GM19455 (cell line): Measurements from ENCODE around the gene DHX8.
A peak's percentile ranks its signal among the peaks of the same experiment; 100 is the strongest.
"Not testable (repeated sequence)": the region's sequence is repeated elsewhere in the genome, so short reads cannot be mapped to it uniquely, and the experiment has no call there.

Experiments used
- ATAC-seq: cut with Tn5 transposase; IDR thresholded peaks from one replicate; pipeline ENCODE4 v1.9.1; 2021; ENCODE audit not compliant: unreplicated experiment

DHX8 gene

DNA sequence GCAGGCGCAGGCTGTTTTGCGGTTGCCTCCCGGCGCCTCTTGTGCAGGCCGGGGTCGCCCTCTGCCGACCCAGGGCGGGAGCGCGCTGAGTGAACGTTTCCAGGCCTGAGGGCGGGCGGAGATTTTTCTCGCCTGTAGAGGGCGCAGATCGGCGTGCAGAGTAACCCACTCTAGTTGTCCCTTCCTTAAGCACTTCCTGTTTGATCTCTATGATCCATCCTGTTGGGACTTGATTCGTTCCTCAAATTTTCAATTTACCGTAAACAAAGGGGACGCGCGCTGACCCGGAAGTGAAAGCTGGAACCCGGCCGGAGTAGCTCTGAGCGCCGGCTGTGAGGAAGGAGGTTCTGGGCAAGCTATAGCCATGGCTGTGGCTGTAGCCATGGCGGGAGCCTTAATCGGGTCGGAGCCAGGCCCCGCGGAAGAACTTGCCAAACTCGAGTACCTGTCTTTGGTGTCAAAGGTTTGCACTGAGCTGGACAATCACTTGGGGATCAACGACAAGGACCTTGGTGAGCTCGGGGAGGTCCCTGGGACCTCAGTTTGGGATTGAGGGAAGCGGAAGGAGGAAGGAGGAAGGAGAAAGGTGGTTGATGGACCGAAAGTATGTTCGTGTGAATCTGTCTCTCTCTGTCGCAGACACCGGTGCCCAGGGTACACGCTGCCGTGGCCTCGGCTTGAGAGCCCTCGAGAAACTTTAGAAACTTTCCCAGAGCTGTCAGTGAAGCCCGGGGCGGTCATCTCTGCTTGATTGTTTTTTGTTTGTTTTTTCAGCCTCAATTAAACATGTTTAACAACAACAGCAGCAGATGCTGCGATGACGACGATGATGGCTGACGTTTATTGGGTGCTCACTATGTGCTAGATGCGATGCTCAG lies at the start of gene DHX8:
Gene DHX8 (plus strand): TSS at position 302 of the 878 bp plus-strand sequence. CDS start 63 bp downstream, at position 365.
- peak; percentile 86 for ATAC-seq

DNA sequence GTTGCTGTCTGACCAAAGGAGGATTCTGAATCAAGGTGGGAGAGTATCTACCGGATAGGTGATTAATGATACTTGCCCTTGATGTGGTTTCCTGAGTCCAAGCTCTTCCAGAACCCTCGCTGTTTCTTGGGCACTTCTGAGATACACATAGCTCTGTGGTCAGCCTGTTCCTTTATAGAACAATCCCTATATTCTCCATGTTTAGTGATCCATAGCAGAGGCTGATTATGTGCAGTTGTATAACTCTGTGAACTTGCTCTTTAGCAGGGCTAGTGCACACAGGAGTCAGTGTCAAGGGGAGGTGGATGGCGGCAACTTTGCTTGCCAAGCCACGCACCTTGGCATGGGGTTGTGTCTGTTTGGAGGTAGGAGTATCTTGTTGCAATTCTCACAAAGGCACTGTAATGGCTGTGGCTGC lies 48.9 kb upstream of the DHX8 start:
- ATAC-seq, result no peak

GRCh38 chr17:43437756-43438155 lies 46.0 kb upstream of the DHX8 start:
- ATAC-seq, result no peak

DNA sequence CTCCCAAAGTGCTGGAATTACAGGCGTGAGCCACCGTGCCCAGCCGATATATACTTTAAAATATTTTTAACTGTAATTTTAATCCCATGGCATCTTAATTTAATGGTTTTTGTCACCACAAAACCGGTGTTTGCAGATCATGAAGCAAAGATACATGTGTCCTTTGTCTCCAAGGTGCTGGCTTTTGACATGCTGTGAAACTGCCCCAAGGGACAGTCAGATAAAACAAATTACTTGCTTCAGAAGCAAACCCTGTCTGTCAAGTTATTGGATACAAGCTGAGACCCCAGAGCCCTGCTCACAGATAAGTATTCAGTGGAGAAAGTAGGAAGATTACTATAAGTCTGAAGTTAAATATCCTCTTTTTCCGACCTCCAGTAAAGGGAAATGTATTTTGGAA lies 45.1 kb upstream of the DHX8 start:
- no peak for ATAC-seq

- ATAC-seq, result no peak
These were observed 44.7 kb upstream of the DHX8 start for GRCh38 chr17:43439041-43439440.

GRCh38 chr17:43442711-43443110 lies 41.1 kb upstream of the DHX8 start:
- ATAC-seq, result no peak

DNA sequence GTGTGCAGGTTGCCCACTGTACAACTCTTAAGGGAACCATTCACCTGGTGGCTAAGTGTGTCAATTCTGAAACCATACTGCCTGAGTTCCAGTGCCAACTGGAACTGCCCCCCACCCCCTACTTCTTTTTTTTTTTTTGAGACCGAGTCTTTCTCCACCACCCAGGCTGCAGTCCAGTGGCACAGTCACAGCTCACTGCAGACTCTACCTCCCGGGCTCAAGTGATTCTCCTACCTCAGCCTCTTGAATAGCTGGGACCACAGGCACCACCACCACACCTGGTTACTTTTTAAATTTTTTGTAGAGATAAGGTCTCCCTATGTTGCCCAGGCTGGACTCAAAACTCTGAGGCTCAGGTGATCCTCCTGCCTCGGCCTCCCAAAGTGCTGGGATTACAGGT lies 40.4 kb upstream of the DHX8 start:
- no peak for ATAC-seq

DNA sequence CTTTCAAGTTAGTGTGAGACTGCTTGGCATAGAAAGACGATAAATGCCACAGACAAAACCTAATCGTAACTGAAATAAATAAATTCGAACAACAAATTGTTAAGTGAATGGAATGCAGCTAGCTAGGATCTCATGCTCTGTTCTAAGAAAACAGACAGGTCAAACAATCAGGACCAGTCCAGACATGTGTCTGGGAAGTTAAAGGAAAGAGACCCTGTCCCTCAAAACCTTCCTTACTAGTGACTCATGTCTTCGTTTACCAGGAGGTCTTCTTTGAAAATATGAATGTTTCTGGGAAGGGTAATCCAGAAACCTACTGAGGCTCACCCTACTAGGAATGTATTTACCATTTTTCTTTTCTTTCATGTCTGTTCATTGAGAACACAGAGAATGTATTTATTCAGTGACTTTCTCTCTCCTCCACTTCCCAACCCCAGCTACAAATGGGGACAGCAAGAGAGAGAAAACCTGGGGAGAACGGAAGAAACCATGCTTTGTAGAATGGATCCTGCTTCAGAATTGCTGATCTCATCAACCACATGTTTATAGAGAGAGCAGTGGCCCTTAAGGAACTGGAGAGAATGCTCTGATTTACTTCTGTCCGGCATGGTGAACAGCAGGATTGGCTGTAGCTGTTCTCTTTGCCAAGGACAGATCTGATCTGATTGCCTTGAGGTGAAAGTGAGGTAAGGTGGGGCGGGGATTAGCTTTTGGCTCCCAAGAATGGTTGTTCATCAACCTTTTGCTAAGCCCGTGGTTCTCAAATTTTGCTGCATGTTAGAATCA lies 39.4 kb upstream of the DHX8 start:
- no peak for ATAC-seq

DNA sequence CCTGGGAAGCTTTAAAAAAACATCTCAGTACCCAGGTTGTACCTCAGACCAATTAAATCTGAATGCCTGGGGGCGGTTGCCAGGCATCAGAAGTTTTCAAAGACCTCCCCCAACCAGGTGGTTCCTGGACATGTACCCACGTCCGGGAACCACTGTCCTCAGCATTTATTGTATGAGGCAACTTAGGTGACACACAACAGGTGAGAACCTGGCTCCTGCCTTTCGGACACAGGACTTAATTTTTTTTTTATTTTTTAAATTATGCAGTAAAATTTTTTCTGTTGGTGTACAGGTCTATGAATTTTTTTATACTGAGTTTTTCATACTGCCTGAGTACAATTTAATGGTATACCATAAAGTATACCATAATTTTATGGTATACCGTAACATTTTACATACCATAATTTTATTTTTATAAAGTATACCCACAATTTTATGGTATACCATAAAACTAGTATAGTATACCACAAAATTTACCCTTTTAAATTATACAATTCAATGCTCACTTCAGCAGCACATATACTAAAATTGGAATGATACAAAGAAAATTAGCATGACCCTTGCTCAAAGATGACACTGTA lies 38.7 kb upstream of the DHX8 start:
- ATAC-seq, result no peak

GRCh38 chr17:43446773-43447172 lies 37.0 kb upstream of the DHX8 start:
- ATAC-seq, result no peak

GRCh38 chr17:43448720-43449469 lies 34.9 kb upstream of the DHX8 start:
- ATAC-seq, result no peak

DNA sequence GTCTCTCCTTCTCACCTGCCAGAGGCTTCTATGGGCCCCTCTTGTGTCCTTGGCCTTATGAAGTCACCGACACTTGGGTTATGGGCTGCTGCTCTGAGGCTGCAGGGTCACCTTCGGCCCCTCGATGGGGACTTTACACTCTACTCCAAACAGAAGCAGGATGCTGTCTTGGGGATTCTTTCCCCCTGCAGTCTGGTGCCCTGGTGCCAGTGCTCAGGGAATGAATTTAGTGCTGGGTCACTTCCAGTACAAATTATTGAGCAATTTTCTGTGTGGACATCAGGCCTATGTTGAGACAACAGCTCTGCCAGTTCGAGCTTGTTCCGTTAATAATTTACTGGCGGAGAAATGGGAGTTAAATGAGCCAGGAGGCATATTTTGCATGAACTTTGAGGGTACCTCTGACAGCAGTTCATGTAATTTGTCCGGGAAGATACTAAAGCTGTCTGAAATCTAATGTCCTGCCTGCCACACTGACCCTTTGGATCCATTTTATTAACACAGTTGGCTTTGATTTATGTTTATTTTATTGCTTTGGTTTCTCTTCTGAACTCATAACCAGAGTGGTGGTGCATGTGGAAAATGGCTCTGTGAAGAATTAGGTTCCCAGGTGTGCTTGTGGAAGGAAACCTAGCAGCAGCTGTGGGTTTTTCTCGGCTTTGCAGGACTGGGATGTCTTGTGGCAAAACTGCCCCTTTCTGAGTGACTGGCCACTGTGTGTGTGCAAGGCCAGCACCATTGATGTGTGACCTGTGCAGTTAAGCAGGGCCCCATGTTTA lies 34.1 kb upstream of the DHX8 start:
- ATAC-seq, result no peak

DNA sequence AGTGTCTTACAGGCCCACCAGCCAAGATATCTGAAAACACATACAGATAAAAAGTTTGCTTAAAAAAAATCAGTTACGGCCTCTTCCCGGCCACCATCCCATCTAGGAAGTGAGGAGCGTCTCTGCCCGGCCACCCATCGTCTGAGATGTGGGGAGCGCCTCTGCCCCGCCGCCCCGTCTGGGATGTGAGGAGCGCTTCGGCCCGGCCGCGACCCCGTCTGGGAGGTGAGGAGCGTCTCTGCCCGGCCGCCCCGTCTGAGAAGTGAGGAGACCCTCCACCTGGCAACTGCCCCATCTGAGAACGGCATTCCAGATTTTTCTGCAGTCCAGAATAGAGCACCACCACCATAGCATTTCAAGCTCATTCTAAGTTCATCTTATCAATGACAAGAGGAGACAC lies 33.0 kb upstream of the DHX8 start:
- not testable (repeated sequence) for ATAC-seq

- ATAC-seq, result not testable (repeated sequence)
These were observed 32.0 kb upstream of the DHX8 start for GRCh38 chr17:43451741-43452140.

- no peak for ATAC-seq
These were observed 30.4 kb upstream of the DHX8 start for GRCh38 chr17:43453331-43453812.

DNA sequence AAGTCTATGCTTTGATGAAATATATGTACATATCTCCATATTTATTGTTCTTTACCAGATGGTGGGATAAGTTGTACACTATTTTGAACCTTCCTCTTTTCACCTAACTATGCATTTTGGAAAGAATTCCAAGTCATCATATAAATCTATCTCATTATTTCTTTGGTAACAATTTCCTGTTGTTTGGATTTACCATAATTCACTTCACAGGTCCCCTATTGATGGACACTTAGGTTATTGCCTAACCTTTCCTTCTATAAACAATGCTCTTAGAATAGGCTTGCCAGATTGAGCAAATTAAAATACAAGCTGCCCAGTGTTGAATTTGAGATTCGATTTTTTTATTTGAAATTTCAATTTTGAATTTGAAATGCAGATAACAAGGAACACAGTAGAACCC lies 28.9 kb upstream of the DHX8 start:
- no peak for ATAC-seq

- ATAC-seq, result no peak
These were observed 27.7 kb upstream of the DHX8 start for GRCh38 chr17:43456029-43456428.

DNA sequence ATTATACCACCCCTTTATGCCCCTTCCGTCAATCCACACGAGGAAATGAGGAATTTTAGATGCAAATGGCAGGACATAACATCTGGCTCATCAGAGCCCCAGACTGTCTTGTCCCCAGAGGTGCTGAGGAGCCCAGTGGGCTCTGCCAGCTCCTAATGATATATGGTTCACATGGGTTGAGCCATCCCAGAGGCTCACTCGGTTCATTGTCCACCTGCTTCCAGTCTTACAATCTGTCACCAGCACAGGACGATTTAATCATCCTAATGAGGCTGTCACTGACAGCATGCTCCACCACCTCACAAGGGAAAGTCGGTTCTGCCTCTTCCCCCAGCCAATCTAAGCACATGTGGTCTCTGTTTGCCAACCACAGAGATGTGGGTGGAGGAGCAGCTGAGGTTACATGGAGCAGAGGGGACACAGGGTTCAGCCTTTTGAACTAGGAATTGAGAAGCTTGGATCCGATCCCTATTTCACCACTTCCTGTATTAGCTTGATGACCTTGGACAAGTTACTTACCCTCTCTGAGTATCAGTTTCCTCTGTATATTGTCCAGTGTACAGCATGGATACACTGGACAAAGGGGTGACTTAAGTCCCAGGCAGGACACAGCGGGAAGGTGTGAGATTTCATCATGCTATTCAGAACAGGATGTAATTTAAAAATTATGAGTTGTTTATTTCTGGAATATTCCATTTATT lies 27.0 kb upstream of the DHX8 start:
- ATAC-seq, result no peak

DNA sequence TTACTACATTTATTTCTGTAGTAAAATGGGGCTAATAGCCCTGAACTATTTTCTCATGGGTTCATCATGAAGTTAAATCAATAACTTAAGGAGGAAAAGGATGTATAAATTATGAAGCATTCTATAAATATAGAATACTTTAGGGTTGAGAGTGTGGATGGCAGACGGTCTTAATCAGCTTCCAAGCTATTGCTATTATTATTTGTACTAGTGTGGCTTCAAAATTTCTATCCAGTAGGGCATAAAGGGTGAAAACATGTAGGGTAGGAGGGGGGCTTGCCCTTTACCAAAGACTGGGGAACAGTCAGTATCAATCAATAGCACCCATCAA lies 26.4 kb upstream of the DHX8 start:
- no peak for ATAC-seq

- ATAC-seq, result not testable (repeated sequence)
These were observed 23.9 kb upstream of the DHX8 start for GRCh38 chr17:43459878-43460277.
